ENCODE measurements around the gene SYNRG. TPM values are rescaled to one million over a fixed set of nuclear protein-coding genes. Genes with fewer than 3 reads are reported as not detected.

SYNRG gene
- polyA plus RNA-seq, 2 of the 4 experiments (the other 2 are of a cell fraction), result 13.1 to 17.4 TPM

DNA sequence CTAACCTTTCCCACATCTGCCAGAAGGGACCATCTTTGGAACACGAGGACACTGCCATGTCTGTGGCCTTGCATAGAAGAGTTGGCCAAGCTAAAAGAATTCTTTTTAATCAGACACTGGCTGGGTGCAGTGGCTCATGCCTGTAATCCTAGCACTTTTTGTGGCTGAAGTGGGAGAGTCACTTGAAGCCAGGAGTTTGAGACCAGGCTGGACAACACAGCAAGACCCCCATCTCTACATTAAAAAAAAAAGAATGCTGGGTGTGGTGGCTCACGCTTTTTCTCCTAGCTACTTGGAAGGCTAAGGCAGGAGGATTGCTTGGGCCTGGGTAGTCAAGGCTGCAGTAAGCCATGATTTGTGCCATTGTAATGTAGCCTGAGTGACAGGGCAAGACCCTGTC, 128.8 kb downstream of the SYNRG start:
- peaks cover 27% of the 10 kb centered on the region for H3K4me1 ChIP-seq
- H3K9me3 ChIP-seq, result no peaks in the 10 kb centered on the region
- ChIA-PET CTCF (interaction anchor here (0.6 to 2.0 kb wide), 7 partner anchors 8 to 107 kb away, joined by 3 to 8 read pairs (median 3); no protein-coding TSS in a partner anchor), POLR2A (no interaction called here)
- H3K4me2 ChIP-seq, result no peak overlapping the region
- ATAC-seq, result no peak
- no peak for DNase-seq (ENCODE audit: low read depth in 1 of 2, low spot score in 1 of 2)
- no peak for FAIRE-seq
- WGBS (ENCODE audit: missing lambda C conversion rate), result 83% methylated on average over 2 of the region's 2 CpGs
- H3K4me3 ChIP-seq, result no peak overlapping the region
- H3K27ac ChIP-seq, result no peak overlapping the region
- TF ChIP-seq ZFP36 (IDR thresholded peaks at IDR 0.05; ENCODE audit: borderline replicate concordance, partially characterized antibody), result no peak
- no peak for TF ChIP-seq EP300 (IDR thresholded peaks at IDR 0.05)
- no peak for TF ChIP-seq TP53 (CRISPR knock-in tag; IDR thresholded peaks at IDR 0.05)
- no peak for TF ChIP-seq KDM1A (IDR thresholded peaks at IDR 0.05; ENCODE audit: low read depth)
- TF ChIP-seq, protein P1, sequence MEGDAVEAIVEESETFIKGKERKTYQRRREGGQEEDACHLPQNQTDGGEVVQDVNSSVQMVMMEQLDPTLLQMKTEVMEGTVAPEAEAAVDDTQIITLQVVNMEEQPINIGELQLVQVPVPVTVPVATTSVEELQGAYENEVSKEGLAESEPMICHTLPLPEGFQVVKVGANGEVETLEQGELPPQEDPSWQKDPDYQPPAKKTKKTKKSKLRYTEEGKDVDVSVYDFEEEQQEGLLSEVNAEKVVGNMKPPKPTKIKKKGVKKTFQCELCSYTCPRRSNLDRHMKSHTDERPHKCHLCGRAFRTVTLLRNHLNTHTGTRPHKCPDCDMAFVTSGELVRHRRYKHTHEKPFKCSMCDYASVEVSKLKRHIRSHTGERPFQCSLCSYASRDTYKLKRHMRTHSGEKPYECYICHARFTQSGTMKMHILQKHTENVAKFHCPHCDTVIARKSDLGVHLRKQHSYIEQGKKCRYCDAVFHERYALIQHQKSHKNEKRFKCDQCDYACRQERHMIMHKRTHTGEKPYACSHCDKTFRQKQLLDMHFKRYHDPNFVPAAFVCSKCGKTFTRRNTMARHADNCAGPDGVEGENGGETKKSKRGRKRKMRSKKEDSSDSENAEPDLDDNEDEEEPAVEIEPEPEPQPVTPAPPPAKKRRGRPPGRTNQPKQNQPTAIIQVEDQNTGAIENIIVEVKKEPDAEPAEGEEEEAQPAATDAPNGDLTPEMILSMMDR (IDR thresholded peaks at IDR 0.05), result no peak
- no peak for TF ChIP-seq BHLHE40 (IDR thresholded peaks at IDR 0.05; ENCODE audit: low read depth, low read length)
- no peak for TF ChIP-seq KDM5A (IDR thresholded peaks at IDR 0.05)
- TF ChIP-seq, protein P2, sequence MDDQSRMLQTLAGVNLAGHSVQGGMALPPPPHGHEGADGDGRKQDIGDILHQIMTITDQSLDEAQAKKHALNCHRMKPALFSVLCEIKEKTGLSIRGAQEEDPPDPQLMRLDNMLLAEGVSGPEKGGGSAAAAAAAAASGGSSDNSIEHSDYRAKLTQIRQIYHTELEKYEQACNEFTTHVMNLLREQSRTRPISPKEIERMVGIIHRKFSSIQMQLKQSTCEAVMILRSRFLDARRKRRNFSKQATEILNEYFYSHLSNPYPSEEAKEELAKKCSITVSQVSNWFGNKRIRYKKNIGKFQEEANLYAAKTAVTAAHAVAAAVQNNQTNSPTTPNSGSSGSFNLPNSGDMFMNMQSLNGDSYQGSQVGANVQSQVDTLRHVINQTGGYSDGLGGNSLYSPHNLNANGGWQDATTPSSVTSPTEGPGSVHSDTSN (IDR thresholded peaks at IDR 0.05), result no peak
- TF ChIP-seq HOXB5 (CRISPR knock-in tag; IDR thresholded peaks at IDR 0.05), result no peak
- TF ChIP-seq TFCP2L1 (CRISPR knock-in tag; IDR thresholded peaks at IDR 0.05), result no peak
- no peak for TF ChIP-seq POLR2A (IDR thresholded peaks at IDR 0.05; ENCODE audit: low read length)
- TF ChIP-seq SMC3 (IDR thresholded peaks at IDR 0.05), result no peak
- TF ChIP-seq ESRRA (IDR thresholded peaks at IDR 0.05; ENCODE audit: borderline replicate concordance, low read length), result no peak
- no peak for TF ChIP-seq CEBPB (IDR thresholded peaks at IDR 0.05)
- TF ChIP-seq HDAC2 (IDR thresholded peaks at IDR 0.05), result no peak

DNA sequence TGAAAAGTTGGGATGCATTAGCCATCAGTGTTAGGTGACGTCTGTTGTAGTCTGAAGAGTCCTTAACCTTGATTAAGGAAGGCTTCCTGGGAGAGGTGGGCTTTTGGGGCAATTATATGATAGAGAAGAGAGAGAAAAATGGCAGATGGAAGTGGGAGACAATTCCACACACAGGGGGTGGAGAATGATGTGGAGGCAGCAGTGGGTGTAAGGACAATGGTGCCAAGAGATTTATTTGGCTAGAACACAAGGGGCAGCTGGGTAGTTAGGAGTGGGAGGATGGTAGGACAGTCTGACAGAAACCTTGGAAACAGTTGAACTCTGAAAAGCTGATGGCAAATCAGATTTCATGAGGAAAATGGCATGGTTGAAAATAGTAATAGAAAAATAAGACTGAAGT, 130.2 kb downstream of the SYNRG start:
- ChIA-PET POLR2A (interaction anchor here (0.6 kb wide), 1 partner anchor 53 kb away, joined by 6 read pairs; no protein-coding TSS in a partner anchor), CTCF (interaction anchor here (1.2 to 1.4 kb wide), 3 partner anchors 9 to 43 kb away, joined by 3 to 7 read pairs (median 3); no protein-coding TSS in a partner anchor)
- no peak overlapping the region for H3K27ac ChIP-seq
- H3K9me3 ChIP-seq, result no peaks in the 10 kb centered on the region
- FAIRE-seq (no peak), DNase-seq (ENCODE audit: low read depth in 1 of 2, low spot score in 1 of 2) (no peak), ATAC-seq (no peak)
- H3K4me3 ChIP-seq, result no peak overlapping the region
- peaks cover 27% of the 10 kb centered on the region for H3K4me1 ChIP-seq
- TF ChIP-seq EHF (CRISPR knock-in tag; IDR thresholded peaks at IDR 0.05), result no peak
- no peak for TF ChIP-seq MAFK (IDR thresholded peaks at IDR 0.05; ENCODE audit: partially characterized antibody)
- no peak overlapping the region for H3K4me2 ChIP-seq
- 96% methylated on average over 1 of the region's 1 CpG for WGBS (ENCODE audit: missing lambda C conversion rate)

DNA sequence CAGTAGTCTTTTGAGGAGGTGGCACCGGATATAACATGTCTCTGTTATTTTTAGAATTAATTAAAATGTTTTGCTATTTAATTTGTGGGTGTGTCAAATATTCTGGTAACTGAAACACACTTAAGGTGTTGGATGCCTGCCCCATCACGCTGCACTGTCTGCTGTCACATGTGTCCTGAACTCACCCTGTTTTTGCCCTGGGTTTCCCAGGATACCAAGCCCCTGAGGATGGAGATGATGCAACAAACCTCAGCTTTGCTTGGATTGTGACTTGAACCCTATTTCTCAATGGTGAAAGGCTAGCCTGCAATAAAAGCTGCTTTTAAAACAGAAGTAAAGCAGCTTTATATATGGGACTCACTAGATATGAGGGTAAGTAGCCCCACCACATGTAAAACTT, 131.0 kb downstream of the SYNRG start:
- 85% methylated on average over 2 of the region's 2 CpGs for WGBS (ENCODE audit: missing lambda C conversion rate)
- ChIA-PET CTCF (interaction anchor here (1.0 to 1.2 kb wide), 2 partner anchors 40 to 42 kb away, joined by 3 to 4 read pairs; no protein-coding TSS in a partner anchor), POLR2A (interaction anchor here (1.9 kb wide), 1 partner anchor 10 kb away, joined by 5 read pairs; no protein-coding TSS in a partner anchor)
- TF ChIP-seq, protein P3, sequence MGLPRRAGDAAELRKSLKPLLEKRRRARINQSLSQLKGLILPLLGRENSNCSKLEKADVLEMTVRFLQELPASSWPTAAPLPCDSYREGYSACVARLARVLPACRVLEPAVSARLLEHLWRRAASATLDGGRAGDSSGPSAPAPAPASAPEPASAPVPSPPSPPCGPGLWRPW (IDR thresholded peaks at IDR 0.05), result no peak
- TF ChIP-seq EP300 (IDR thresholded peaks at IDR 0.05) (no peak), ESRRA (IDR thresholded peaks at IDR 0.05; ENCODE audit: borderline replicate concordance, low read length) (no peak), CHD4 (IDR thresholded peaks at IDR 0.05; ENCODE audit: borderline replicate concordance) (no peak), PHF8 (IDR thresholded peaks at IDR 0.05; ENCODE audit: borderline replicate concordance, low read depth) (no peak), CEBPB (IDR thresholded peaks at IDR 0.05) (no peak), ZSCAN20 (CRISPR knock-in tag; IDR thresholded peaks at IDR 0.05) (no peak), CBX8 (IDR thresholded peaks at IDR 0.05) (no peak), RAD21 (conservative IDR thresholded peaks at IDR 0.05 in 1 of 2, IDR thresholded peaks at IDR 0.05 in 1 of 2) (no peak), ZC3H11A (IDR thresholded peaks at IDR 0.05) (no peak), POLR2AphosphoS2 (conservative IDR thresholded peaks at IDR 0.05; ENCODE audit: low read length) (no peak)
- TF ChIP-seq, protein P4, sequence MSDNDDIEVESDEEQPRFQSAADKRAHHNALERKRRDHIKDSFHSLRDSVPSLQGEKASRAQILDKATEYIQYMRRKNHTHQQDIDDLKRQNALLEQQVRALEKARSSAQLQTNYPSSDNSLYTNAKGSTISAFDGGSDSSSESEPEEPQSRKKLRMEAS (IDR thresholded peaks at IDR 0.05), result no peak
- ATAC-seq (no peak), FAIRE-seq (no peak), DNase-seq (ENCODE audit: low read depth in 1 of 2, low spot score in 1 of 2) (no peak)
- H3K27ac ChIP-seq, result no peak overlapping the region
- H3K4me1 ChIP-seq, result peaks cover 19% of the 10 kb centered on the region
- H3K4me2 ChIP-seq, result no peak overlapping the region
- H3K9me3 ChIP-seq, result no peaks in the 10 kb centered on the region
- H3K4me3 ChIP-seq, result no peak overlapping the region

Data from A549 (cell line).